Activated CD4-positive, alpha-beta T cell treated with anti-CD3 and anti-CD28 coated beads for 24 hours (primary cell): ENCODE data around the gene MIPEP.
"Not testable (repeated sequence)": the region's sequence is repeated elsewhere in the genome, so short reads cannot be mapped to it uniquely, and the experiment has no call there.

Experiments used
- DNase-seq, 2 donors: peaks; one replicate each; pipeline ENCODE4 v3.0.0-alpha.2; 2020; ENCODE audit warnings: low read depth in 2 of 2

MIPEP gene

DNA sequence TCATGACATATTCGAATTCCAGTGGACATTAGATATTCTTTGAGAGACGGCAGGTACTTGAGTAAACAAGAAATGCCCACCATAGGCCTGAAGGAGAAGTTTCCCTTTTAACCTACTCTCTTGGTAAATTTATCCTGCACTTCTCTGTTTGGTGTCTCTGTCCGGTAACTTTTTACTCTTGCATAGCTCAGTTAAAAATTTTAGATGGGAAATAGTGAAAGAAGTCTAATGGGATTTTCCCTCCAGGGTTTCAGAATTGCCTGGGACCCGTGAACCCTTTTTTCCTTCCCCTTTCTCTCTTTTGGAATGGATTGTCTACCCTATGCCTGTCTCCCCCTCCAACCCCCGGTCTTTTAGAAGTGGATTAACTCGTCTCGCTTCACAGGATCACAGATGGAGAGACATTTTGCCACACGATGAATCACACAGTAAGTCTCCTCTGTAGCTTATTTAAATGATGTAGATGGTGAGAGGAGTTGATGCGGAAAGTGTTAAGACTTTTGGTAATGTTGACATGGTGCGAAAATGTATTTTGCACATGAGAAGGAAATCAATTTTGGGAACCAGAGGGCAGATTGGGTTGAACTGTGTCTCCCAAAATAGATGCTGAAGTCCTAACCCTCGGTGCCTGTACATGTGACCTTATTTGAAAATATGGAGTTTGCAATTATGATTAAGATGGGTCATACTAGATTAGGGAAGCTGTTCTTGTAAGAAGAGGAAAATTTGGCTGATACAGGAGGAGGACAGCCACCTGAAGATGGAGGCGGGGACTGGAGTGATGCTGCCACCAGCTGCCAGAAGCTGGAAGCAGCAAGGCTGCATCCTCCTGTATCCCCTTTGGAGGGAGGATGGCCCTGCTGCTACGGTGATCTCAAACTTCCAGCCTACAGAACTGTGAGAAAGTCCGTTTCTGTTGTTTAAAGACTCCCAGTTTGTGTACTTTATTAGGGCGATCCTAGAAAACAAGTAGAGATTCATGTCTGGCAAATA lies 711 bp upstream of the MIPEP start:
- no peak for DNase-seq

DNA sequence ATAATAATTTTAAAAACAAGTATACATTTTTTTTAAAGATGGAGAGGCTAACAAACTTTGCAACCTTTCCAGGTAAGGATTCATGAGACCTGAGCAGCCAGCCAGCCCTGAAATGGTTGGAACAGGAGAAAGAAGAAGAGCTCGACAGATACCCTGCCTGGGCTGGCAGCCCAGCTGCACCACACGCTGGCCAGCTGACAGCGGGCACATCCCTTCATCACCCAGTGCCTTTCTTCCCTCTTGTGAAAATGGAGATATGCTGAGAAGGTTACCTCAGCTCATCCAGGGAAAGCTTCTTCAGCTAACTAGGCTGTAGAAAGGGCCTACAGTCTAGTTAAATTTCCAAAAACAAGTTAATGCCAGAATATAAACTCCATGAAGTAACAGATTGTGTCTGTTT lies 4.8 kb downstream of the MIPEP start:
- DNase-seq, result not testable (repeated sequence)

DNA sequence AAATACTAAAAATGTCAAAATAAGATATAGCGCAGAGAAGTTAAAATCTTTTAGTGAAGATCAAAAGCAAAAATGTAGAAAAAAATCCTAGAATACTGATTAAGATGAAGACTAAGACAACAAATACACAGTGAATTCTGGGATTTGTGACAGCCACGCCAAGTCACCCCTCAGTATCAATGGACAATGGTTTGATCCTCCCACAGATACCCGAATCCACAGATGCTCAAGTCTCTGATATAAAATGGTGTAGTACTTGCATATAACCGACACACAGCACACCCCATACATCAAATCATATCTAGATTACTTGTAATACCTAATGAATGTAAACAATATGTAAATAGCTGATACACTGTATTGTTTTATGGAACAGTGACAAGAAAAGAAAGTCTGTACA lies 5.9 kb downstream of the MIPEP start:
- DNase-seq, result no peak

DNA sequence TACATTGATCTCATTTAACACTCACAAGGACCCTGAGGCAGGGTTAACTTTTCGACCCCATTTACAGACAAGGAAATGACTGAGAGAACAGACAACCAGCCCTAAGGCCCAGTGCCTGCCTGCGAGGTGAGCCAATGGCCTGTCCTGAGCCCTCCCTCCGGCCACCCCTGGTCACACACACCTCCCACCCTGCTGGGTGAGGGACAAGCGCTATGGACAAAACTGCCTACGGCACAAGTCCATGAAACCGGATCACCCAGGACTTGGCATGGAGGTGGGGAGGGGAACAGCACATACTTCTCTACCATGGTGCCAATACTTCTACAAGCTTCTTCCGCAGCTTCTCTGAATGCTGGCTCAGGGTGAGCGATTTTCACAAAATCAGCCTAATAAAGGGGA lies 7.8 kb downstream of the MIPEP start:
- DNase-seq, result not testable (repeated sequence)

DNA sequence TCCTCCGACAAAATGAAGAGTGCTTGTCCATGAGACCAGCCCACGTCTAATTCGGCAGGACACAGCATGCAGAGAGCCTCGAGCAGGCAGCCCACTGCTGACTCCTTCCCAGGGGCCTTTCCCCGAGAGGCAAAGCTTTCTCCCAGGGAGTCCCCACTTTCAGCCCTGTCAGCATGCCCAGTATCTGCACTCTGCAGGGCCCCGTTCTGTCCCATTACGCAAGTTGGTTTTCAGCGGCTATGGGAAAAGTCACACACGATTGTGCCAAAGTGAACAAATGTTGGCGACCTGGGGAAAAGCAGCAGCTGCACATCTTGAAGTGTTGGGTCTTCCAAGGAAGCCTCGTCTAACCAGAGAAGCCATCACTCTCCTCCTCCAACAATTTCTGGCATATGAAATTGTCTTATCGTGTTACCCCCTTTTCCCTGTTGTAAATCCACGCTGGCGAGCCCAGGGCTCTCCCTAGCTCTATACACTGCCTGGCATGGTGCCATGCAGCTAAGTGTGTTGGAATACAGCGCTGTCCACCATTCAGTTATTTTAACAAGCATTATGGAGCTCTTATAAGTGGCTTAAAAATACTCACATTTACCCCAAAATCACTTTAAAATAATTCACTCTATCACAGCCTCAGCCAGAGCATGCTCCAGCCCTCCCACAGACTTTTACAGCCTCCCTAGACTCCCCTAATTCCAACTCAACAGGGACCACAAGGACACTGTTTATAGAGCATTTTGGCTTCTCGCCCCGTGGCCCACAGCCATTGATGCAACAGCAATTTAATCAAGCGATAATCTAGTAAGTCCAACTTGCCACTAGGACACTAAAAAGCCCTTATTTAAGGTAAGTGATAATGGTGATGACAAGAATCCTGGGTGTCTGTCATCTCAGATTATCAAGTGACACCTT lies 8.5 kb downstream of the MIPEP start:
- not testable (repeated sequence) for DNase-seq

DNA sequence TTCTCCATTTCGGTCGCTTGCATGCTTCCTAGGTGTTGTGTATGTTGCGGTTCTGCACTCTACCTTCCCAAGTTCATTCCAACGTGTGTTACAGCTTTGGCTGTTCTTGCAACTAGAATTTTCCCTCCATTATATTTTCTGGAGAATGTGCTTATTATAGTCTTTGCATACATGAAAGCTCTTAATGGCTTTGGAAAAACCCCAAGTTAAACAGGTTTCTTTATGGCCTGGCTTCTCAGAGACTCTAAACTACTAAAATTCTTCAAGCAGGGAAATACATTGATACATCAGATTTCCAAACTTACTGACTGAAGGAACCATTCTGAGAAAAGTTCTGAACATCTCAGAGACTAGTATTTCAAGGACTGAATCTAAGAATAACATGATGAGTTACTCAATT lies 11.9 kb downstream of the MIPEP start:
- DNase-seq, result no peak

DNA sequence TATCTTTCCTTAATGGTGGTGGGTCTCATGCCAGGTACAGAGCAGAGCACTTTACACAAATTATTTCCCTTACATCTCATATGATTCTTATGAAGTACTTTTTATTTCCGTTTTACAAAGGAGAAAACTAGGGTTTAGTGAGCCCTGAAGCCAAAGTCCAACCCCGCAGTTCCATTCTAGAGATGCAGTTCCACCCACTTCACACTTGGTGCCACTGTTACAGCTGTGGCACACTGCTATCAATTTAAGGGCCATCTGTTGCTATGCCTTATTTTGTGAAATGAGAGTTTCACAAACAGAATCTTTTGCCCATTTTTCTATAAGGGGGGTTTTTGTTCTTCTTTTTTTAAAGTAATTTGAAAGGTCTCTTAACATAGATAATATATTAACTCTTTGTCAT lies 12.9 kb downstream of the MIPEP start:
- DNase-seq, result no peak

DNA sequence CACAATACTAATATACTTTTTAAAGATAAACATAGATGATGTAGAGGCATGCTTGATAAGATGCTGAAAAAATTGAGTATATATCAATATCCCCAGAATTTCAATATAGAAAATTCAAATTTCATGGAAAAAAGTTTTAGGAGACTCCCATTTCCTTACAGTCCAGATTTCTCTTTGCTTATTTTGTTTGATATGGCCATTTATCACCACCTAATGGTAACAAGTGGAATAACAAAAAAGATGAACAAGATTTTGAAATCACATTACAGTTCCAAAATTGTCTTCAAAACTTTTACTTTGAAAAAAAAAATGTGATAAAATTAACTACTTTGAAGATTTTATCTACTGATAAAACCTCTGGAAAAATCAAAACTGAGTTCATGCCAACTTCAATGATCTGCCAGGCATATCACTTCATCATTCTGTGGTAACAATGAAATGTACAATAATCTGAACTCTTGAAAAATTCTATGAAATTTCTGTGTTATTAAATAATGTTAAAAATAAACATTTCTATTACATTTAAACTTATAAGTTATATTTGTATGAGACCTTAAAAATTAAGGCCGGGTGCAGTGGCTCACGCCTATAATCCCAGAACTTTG lies 17.5 kb downstream of the MIPEP start:
- no peak for DNase-seq

DNA sequence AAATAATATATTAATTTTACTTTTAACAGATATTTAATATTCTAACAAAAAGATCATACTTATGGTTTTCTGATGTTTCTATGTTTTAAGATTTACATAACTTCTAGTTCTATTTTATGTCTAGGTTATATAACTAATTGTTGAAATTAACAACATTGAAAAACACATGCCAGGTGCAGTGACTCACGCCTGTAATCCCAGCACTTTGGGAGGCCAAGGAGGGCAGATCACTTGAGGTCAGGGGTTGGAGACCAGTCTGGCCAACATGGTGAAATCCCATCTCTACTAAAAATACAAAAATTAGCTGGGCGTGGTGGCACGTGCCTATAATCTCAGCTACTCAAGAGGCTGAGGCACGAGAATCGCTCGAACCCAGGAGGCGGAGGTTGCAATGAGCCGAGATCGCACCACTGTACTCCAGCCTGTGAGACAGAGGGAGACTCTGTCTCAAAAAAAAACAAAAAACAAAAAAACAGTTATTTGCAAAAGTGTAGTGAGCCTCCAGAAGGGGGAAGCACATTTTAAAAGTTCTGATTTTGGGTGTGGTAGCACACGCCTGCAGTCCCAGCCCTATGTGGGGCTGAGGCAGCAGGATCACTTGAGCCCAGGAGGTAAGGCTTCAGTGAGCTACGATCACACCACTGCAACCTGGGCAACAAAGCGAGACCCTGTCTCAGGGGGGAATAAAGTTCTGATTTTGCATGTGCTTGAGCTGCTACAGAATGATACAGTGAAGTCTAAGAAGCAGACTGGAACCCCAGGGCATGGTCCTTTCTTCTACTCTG lies 18.7 kb downstream of the MIPEP start:
- DNase-seq, result no peak

DNA sequence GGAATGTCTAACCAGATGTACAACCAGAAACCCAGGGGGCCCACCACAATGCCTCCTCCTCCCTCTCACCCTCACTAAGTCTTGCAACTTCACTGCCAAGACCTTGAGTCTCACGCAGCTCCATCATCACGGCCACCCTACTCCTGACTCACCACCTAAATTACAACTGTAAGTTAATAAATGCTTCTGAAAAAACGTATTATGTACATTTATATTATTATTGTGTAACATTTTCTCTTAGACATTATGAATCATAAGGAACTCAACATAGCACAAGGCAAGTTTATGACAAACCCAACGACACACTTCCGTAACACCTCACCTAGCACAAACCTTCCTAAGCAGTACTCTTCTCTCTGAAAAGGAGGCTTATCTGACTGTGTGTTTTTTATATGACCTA lies 20.7 kb downstream of the MIPEP start:
- DNase-seq, result no peak

DNA sequence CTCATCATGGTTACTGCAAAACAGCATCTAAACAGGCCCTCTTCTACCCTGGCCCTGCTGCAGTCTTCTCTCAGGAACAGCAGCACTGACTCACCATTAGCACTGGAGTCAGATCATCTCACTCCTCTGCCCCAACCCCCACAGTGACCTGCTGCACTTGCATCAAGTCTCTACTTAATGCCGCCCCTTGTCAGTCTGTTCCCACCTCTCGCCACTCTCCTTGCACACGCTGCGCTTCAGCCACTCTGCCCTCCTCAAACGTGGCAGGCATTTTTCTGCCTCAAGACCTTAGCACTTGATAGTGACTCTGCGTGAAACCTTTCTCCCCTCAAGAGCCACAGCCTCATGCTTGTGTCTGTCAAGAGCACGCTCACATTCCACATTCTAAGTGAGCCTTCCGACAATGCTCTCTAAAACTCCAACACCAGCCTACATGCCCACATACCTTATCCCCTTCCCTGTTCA lies 22.1 kb downstream of the MIPEP start:
- DNase-seq, result no peak

DNA sequence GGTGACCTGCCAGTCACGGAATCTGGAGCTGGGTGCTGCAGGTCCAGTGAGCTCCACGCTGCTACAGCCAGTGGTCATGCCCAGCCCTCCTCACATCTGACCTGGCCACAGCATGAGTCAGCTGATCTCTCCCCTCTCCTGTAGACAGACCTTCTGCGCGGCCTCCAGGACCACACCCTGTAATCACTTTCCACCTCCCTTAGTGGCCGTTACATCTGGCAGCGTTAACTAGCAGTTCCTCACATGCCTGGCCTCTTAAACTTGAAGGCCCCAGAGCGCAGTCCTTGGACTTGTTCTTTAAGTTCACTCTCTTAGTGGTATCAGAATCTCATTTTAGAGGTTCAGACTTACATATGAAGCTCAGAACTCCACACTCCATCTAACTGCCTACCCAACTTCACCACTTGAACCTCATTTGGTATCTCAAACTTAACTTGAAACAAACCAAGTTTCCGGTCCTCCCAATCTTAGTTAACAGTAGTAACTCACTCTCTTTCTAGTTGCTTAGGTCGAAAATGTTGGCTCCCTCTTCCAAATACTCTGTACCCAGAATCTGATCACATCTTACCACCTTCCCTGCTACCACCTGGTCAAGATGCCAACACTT lies 22.7 kb downstream of the MIPEP start:
- no peak for DNase-seq

DNA sequence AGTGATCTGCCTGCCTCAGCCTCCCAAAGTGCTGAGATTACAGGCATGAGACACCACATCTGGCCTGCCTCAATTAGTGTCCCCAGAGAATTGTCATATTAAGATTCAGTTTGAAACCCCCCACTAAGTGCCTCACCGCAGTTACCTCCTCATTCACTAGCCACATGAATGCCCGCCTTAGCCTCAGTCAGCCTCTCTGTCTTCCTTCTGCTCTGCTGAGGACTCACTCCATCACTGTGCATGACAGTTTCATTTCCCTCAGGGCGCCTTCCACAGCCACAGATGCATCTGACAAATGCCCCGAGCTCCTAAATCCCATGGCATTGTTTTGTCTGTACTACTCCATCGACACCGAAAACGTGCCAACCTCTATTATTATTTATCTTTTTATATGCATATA lies 23.3 kb downstream of the MIPEP start:
- DNase-seq, result no peak

DNA sequence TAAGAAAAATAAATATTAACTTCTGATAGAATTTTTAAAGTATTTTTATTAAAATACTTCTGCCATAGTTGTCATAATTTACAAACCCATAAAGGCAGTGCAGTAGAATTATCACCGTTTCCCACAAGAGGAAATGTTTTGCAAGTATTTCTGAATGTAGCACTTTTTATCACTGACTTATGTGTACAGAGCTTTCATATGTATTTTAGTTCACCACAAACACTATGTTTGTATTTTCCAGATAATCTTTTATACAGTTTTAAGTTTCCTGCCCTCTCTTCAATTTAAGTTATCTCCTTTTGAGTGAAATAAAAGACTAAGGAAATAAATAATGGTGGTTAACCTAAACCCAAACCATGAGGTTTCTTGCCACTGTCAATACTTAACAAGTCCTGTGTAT lies 24.2 kb downstream of the MIPEP start:
- no peak for DNase-seq

DNA sequence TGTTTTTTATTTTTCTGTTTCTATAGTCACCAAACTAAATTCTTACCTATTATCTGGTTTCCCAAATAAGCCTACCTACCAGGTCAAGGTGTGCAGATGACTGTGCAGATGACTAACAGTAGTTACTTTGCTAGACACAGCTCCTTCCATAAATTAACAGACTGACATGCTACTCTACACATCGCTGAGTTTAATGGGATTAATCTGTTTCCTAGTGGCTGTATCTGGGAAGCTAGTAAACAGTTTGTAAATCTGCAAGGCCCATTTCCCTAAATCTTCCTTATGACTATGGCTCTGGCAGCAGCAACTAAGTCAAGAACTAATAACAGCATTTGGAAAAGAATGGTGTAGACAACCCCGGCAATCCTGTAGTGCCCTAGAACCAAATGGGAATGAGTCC lies 27.9 kb downstream of the MIPEP start:
- DNase-seq, result no peak

DNA sequence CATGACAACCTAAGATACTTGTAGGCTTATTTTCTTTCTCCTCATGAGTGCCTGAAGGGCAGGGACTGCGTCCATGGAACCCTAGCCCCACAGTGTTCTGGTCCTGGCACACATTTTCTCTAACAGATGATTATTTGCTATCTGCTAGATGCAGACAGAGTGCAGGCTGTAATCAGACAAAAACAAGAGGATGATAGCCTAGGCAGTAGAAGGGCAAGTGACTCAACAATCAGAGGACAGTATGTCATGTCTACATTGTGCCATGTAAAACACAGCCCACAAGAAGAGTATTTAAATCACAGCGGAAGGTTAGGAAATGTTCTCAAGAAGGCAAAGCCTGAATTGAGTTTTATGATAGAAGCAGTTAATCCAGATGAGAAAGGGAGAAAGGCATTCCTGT lies 29.3 kb downstream of the MIPEP start:
- DNase-seq, result no peak

DNA sequence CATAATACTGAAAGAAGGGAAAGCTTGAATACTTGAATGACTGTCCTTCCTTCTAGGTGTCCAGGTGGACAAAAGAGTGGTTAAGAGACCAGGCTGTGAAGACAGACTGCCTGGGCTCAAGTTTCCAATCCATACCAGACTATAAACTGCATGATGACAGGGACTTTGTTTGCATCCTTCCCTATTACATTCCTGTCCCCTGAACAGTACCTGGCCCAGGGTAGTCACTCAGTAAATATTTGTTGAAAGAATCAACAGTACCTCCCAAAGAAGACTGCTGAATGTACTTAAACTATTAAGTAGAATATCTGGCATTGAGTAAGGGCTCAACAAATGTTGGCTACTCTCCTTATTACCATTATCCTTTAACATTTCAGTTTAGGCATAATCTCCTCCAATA lies 29.7 kb downstream of the MIPEP start:
- DNase-seq, result no peak

DNA sequence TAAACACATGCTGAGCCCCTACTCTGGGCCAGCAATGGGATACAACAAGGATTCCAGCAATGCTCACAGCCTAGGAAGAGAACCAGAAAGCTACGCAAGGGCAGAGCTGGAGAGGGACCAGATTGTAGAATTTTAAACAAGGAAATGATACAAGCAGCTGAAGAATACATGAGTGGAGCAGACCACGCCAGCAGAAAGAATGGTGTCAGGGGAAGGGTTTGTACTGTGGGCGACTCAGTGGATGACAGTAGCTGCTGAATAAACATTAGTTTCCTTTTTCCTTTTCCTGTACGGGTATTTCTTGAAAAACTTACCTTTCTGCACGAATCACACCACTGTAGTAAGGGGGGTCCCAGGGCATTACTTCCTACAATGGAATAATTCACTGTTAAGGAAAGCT lies 30.7 kb downstream of the MIPEP start:
- no peak for DNase-seq

DNA sequence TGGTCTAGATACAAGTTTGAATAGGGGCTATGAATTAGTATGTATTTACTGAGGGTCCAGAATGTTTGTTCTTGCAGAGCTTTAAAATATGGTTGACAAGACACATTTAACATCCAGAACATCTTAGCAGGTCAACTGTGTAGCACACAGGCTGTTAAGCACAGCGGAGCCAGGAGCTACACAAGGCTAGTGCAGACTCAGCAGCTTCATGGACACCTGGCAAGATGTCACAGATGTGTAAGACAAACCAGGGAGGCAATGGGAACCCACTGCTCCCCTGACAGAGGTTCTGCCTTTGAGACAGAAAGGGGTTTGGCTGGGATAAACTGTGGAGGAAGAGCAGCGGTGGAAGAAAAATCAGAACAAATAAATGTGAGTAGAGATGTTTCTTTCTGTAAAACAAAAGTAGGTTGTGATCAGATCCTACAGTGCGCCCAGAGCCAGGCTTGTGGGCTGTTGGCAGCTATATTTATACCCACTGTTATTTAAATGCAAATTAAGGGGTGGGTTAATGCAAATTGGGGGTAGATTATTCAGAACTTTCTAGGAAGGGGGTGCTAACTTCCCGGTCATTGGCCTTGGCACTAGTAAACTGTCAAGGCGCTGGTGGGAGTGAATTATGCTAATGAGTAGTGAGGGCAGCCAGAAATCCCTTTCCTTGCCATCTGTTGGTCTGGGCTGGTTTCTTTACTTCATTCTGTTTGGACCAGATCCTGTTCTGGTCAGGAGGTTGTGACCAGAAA lies 33.0 kb downstream of the MIPEP start:
- no peak for DNase-seq

DNA sequence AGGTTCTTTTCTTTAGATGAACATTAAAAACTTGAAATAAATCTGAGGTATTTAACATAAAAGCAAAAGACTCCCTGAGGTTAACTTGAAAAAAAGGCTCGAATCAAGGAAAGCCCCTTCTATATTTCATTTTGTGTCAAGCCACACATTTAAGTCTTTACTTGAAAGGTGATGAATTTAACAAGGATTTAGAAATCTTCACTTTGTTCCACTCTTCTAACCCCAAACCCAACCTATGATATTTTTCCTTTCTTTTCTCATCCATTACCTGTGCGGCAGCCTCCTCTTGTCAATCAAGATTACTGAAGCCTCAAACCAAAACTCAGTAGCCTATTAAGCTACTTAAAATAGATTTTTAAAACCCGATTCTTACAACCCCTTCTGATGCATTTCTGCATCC lies 33.8 kb downstream of the MIPEP start:
- DNase-seq, result no peak
